IPS-NIHi7 (cell line): ENCODE results near the gene PCBD2.
"Not testable (repeated sequence)": the region's sequence is repeated elsewhere in the genome, so short reads cannot be mapped to it uniquely, and the experiment has no call there.

Source experiments
- DNase-seq: peaks from one replicate; pipeline ENCODE4 v3.0.0; 2012; ENCODE audit warnings: mixed read lengths; ENCODE audit errors: extremely low spot score

PCBD2 gene

DNA sequence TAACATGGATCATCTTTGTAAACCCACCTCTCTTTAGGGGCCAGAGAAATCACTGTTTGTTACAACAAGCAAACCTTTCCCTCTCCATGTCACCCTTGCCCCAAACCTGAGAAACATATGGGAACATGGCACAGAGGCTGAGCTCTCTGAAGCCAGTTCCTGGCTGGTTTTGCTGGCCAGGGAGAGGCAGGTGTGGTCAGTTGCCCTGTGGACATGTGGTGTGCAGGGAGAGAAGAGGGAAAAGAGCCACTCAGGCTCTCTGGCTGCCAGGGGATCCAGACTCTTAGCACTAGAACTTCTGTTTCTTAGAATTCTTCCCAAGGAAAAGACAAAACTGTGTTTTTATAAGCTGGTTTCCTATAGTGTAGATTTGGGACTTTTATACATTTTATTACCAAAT is 58.2 kb downstream of the PCBD2 start:
- DNase-seq: no peak

DNA sequence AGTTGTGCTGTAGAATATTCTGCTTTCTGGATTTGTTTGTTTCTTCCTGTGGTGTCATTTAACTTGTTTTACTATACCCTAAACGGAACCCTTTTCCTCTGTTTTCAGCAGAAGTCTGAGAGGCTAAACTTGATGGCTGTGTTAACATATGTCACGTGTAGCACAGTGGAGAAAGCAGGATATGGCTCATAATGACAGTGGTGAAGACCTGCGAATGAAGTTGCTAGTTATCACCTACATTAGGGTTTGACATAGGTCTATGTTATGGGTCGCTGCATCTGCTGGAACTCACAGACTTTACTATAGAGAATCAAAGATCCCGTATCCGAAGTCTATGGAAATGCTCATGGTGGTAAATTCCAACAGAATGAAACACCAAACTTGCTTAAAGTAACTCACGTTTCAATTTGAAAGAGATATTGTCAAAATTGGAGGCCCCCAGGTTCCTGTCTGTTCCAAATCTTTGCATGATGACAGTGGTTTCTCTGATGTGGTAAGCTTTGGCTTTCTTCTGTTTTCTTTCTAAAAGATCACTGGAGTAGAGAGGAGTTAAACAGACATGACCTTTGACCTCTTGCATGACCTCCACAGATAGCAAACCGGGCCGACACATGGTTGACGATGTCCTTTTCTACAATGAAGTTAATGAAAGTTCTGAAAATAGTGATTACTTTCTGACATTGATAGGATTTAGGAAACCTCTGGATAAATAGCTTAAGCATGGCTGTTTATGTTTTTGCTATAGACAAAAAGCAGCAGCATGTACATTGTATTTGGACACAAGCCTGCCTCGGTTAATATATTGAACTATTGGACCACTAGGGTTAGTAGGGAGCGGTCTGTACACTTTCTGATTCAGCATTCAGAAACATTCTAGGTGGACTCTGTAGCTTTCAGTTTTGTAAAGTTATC is 59.7 kb downstream of the PCBD2 start:
- DNase-seq: no peak

DNA sequence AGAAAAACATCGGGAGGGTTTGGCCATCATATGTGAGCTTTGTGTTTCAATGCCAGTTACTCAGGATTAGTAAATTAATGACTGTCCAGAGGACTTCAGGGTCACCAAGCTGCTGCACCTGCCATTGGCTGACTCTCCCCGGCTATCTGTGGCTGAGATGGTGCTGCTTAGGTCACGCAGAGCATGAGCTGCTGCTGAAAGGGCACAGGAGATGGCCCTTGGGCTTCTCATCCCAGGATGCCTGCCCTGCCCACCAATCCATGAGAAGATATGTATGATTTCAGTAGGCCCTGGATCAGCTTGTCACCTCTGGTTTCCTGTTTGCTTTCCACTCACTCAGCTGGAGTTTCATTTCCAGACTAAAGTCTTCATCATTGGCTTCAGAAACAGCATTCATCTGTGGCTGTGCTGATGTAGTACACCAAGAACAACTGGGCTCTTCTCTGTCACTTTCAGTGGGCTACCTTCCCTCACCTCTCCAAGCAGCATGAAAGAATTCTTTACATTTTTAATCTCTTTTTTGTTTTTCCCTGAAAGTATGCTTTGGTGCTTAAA is 60.4 kb downstream of the PCBD2 start:
- DNase-seq: no peak

DNA sequence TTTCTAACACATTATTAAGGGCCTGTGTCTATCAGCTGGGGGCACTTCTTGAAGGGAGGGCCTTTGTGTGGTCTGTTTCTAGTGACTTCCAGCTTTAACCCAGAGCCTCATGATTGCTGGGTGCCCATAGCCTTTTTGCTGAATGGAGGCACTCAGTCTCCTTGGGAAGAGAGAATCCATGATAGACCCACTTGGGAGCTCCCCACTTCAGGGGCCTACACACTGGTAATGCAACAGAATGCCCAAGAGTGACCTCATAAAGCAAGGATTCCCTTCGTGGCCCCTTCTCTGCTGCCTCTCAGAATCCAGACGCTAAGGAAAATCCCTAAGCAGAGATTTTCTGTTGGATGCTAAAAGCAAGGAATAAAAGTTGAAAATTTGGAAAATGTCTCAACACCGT is 62.7 kb downstream of the PCBD2 start, which contains the start of gene CATSPER3:
CATSPER3 (plus strand) TSS at position 301 of the 400 bp plus-strand sequence; CDS start at position 386, 85 bp downstream.
- DNase-seq: no peak

DNA sequence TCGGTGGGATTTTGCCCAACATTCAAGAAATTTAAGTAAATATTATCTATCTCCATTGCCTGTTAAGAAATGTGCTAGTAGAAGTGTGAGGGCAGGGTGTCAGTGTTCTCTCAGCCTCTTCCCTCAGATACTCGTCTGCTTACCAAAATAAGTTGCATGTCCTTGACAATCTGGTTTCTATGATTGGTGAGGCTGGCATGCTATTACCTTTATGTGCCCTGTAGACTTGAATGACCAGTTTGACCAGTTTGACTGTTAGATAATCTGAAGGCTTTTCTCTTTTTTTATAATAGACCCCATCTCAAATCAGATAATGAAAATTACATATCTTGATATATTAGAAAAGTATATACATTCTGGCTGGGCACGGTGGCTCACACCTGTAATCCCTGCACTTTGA is 63.1 kb downstream of the PCBD2 start:
- DNase-seq: no peak

DNA sequence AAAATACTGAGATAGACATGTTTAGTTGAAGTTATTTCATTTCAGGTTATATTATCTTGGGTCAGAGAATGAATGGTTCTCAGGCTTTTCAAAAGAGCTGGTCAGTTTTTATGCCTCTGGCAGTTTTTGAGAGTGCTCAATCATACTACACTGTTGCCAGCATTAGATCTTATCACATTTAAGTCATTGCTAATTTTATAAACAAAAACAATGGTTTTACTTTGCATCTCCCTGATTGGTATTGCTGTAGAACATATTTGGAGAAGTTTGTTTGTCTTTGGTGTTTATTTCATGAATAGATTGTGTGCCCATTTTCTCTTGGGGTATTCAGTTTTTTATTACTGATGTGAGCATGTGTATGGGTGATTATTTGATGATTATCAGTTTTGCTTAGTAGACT is 64.2 kb downstream of the PCBD2 start:
- DNase-seq: no peak

DNA sequence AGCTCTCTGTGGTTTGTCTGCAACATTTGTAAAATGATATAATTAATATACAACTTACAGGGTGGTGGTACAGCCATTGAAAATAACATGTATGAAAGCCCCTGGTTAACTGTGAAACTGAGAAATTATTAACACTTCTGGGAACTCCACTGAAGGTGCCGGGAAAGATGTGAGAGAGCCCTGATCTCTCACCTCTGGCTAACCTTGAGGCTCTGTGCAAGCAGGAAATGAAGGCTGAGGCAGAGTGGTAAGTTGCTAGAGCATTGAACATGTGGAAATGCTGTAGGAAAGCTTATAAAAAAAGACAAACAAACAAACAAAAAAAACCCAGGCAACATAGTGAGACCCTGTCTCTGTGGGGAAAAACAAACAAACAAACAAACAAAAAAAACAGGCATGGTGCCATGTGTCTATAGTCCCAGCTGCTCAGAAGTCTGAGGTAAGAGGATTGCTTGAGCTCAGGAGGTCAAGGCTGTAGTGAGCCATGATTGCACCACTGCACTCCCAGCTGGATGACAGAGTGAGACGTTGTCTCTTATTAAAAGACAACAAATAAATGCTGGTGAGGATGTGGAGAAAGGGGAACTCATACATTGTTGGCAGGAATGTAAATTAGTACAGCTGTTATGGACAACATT is 70.3 kb downstream of the PCBD2 start:
- DNase-seq: no peak

DNA sequence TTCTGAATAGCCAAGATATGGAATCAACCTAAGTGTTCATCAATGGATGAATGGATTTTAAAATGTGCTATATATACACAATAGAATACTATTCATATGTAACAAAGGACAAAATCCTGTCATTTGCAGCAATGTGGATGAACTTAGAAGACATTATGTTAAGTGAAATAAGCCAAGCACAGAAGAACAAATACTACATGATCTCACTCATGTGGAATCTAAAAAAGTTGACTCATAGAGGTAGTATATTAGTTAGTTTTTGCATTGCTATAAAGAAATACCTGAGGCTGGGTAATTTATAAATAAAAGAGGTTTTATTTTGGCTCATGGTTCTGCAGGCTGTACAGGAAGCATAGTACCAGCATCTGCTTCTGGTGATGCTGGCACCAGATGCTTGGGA is 70.9 kb downstream of the PCBD2 start:
- DNase-seq: no peak

DNA sequence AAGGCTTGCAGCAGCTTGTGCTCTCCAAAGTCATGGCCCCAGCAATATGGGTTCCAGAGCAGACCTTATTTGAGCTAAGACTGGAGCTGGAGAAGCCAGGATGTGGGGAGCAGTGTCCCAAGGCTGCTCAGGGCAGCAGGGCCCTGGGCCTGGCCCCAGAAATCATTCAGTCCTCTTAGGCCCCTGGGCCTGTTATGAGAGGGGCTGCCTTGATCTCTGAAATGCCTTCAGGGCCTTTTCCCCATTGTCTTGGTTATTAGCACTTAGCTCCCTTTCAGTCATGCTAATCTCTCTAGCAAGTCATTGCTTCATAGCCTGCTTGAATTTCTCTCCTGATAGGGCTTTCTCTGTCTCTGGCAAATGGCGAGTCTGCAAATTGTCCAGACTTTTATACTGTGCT is 71.9 kb downstream of the PCBD2 start:
- no peak for DNase-seq

DNA sequence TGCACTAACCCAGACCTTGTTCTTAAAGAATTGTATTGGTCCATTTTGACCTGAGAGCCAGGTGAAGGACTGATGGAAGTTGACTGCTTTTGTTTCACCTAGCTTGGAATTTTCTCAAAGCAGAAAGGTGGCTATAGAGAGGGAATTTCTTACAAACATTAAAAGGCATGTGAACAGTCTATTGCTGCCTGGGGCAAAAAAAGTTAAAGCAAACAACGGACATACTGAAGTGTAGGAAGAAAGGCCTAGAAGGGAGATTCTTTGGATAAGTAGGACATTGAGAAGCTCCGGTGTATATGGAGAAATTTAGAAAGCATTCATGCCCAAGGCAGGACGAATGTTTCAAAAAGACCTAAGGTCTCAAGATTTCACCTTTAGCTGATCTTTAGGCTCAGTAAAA is 74.5 kb downstream of the PCBD2 start:
- no peak for DNase-seq

DNA sequence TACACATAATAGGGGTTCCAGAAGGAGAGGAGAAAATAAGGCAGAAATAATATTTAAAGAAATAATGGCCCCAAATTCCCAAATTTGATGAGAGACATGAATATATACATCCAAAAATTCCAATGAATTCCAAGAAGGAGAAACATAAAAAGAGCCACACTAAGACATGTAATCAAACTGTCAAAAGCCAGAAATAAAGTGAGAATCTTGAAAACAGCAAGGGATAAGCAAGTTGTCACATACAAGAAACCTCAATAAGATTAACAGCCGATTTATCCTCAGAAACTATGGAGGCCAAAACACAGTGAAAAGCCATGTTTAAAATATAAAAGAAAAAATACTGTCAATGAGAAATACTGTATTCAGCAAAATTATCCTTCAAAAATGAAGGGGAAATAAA is 77.3 kb downstream of the PCBD2 start:
- no peak for DNase-seq

DNA sequence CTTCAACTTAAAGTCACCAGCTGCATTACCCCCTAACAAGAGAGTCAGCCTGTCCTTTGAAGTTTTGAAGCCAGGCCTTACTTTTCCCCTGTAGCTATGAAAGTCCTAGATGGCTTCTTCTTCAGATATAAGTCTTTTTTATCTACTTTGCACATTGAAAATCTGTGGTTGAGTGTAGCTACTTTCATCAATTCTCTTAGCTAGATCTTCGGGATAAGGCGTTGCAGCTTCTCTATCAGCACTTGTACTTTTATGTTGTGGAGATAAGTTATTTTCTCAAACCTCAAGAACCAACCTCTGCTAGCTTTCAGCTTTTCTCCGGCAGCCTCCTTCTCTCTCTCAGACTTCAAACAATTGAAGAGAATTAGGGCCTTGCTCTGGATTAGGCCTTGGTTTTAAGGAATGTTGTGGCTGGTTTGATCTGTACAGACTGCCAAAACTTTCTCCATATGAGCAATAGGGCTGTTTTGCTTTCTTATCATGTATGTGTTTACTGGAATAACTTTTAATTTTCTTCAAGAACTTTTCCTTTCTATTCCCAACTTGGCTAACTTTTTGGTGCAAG is 84.4 kb downstream of the PCBD2 start:
- DNase-seq: no peak

DNA sequence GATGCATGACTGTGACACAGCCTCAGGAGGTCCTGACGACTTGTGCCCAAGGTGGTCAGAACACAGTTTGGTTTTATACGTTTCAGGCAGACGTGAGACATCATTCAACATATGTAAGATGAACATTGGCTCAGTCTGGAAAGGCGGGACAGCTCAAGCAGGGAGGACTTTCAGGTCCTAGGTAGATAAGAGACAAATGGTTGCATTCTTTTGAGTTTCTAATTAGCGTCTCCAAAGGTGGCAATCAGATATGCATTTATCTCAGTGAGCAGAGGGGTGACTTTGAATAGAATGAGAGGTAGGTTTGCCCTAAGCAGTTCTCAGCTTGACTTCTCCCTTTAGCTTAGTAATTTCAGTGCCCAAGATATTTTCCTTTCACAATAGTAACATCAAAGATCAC is 85.3 kb downstream of the PCBD2 start:
- DNase-seq: not testable (repeated sequence)

DNA sequence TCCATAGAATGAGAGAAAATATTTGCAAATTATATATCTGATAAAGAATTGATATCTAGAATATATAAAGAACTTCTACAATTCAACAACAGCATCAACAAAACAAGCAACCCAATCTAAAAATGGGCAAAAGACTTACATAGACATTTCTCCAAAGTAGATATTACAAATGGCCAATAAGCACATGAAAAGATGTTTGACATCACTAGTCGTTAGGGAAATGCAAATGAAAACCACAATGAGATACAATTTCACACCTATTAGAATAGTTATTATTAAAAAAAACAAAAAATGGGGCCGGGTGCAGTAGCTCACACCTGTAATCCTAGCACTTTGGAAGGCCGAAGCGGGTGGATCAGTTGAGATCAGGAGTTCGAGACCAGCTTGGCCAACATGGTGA is 87.2 kb downstream of the PCBD2 start:
- DNase-seq: no peak

DNA sequence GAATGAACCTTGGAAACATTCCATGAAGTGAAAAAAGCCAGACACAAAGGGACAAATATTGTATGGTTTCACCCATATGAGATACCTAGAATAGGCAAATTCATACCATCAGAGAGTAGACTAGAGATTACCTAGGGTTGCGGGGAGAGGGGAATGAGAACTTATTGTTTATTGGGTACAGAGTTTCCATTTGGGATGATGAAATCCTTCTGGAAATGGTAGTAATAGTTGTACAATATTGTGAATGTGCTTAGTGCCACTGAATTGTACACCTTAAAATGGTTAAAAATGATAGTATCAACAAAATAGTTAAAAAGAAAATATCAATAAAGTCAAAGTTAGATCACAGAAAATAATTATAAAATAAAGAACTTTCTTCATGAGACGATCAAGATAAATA is 88.2 kb downstream of the PCBD2 start:
- DNase-seq: no peak

DNA sequence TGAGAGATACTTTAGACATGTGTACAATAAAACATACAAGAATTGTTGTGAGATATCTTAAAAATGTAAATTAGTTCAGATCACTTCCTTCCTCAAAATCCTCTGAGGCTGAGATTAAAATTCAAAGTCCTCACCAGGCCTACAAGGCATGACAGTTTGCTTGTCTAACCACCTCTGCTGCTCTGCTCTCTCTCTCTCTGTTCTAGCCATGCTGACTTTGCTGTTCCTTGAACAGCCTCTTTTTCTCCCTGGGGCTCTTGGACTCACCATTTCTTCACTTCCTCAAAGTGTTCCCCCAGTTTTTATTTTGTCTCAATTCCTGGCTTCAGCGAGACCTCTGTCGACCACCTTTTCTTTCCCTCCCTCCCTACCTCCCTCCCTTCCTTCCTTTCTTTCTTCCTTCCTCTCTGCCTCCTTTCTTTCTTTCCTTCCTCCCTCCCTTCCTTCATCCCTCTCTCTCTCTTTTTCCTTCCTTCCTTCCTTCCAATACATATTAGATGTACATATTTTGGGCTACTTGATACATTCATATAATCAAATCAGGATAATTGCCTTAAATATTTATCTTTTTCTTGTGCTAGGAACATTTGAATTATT is 89.7 kb downstream of the PCBD2 start:
- DNase-seq: peak; percentile 15

DNA sequence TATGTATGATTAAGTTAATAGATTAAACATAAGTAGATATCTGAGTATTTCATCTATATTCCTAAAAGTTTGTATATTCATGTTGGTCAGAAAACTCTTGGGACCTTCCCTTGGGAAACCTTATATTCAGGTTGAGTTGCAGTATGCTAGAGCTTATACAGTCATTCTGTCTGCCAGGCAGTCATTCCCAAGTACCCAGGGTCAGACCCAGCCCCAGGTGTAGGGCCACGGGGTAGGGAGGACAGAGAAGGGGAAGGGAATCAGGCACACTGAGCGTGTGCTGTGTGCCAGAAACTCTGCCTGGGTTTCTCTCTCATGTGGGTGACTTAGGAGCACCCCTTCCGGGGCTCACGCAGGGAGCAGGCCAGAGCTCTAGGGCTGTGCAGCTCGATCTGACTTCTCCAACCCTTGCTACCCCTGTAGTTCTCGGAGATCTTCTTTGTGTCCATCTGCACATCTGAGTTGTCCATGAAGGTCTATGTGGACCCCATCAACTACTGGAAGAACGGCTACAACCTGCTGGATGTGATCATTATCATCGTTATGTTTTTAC is 91.0 kb downstream of the PCBD2 start:
- DNase-seq: no peak

DNA sequence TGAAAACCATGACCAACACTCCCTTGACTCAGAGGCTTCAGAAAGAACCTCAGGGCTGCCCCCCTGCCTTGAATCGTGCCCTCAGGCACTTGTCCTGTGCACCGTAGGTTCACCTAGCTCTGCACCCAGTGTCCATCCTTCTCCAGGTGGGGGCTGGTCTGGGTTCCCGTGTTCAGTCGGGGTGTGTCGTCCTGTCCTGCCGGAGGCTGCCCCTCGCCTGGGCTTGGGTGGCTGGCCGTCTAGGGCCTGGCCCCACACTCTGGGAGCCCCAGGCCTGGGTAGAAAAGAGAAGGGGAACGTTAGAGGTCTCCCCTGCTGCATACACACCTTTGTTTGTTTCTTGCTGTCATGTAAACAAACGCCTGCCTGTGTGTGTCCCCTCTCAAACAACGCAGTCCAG is 92.1 kb downstream of the PCBD2 start:
- peak; percentile 10 for DNase-seq

DNA sequence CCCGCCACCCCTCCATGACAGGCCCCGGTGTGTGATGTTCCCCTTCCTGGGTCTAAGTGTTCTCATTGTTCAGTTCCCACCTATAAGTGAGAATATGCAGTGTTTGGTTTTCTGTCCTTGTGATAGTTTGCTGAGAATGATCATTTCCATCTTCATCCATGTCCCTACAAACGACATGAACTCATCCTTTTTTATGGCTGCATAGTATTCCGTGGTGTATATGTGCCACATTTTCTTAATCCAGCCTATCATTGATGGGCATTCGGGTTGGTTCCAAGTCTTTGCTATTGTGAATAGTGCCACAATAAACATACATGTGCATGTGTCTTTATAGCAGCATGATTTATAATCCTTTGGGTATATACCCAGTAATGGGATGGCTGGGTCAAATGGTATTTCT is 93.1 kb downstream of the PCBD2 start:
- DNase-seq: not testable (repeated sequence)

DNA sequence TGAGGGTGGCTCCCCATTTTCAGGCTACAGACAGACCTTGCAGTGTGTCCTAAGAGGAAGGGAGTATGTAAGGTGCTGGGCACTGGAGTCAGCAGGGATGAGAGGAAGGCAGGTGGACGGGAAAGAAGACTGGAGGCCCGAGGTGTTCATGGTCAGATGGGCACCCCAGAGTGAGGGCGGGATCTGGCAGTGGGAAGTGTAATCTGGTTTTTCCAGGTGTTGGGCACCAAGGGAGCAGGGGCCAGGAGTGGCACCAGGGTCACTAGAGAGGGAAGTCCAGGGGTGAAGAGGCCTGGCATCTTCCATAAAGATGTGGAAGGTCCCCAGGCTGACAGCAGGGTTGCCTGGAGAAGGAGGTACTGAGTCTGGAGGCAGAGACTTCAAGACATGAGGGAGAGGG is 99.4 kb downstream of the PCBD2 start:
- DNase-seq: no peak

DNA sequence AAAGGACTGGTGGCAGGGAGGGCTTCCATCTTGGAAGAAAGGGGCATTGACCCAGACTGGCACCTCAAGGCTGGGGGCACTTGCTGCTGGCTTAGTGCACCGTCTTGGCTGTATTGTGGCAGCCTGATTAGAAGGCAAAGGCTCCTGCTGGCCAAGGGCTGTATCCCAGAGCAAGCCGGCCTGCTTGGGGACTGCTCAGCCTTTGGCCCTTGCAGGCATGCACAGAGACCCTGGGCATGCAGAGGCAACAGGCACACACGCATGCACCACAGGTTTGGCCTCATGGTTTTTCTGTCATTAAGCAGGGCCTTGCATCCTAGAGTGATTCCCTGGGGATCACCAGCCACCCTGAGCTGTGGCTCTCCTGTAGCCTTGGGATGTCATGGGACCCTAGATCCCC is 100.1 kb downstream of the PCBD2 start:
- DNase-seq: no peak

DNA sequence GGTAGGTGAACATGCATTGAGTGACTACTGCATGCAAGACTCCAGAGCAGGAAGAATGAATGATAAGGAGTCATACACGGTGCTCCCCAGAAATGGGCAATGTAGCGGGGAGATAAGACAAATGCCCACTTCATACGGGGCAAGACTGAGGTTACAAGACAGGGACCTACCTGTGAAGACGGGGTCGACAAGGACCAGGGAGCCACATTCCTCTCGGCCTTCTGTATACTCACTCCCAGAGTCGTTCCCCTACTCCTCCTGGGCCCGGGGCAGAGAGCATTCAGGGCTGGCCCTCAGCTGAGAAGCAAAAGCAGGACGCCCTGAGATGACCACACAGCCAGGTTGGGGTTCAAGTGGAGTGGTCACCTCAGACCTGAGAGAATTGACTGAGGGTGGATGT is 102.4 kb downstream of the PCBD2 start:
- DNase-seq: no peak
